HepG2 (cell line): Measurements from ENCODE around the gene FKBP5. TPM values are rescaled to one million over a fixed set of nuclear protein-coding genes. Genes with fewer than 3 reads are reported as not detected.

Source experiments
- CBX1 ChIP-seq: IDR thresholded peaks from one replicate; pipeline ENCODE4 v1.6.1; 2016; ENCODE audit warnings: antibody characterized with exemption, low read depth
- GLI4 ChIP-seq: sonication (generic); formaldehyde crosslinking; IDR thresholded peaks from 2 replicates; pipeline ENCODE4 v1.5.1; 2020; ENCODE audit warnings: missing genetic modification reagents, mild to moderate bottlenecking, moderate library complexity, borderline replicate concordance
- GMEB1 ChIP-seq: sonication (generic); formaldehyde crosslinking; IDR thresholded peaks from 2 replicates; pipeline ENCODE4 v1.5.1; 2020; ENCODE audit warnings: missing genetic modification reagents, mild to moderate bottlenecking, borderline replicate concordance
- HNF1B ChIP-seq: sonication (generic); formaldehyde crosslinking; IDR thresholded peaks from 2 replicates; pipeline ENCODE4 v1.5.1; 2020; ENCODE audit warnings: mild to moderate bottlenecking, moderate library complexity, missing genetic modification reagents
- HNRNPL ChIP-seq: fragments of 200-400 bp; formaldehyde crosslinking; IDR thresholded peaks from 2 replicates; pipeline ENCODE4 v1.6.1; 2017; ENCODE audit warnings: mild to moderate bottlenecking, low read depth, low read length
- HOMEZ ChIP-seq: IDR thresholded peaks from 2 replicates; pipeline ENCODE4 v1.6.1; 2016; ENCODE audit warnings: low read depth
- POLR2AphosphoS5 ChIP-seq: IDR thresholded peaks from 2 replicates; pipeline ENCODE4 v1.6.1; 2012; ENCODE audit warnings: low read depth, low read length
- TFE3 ChIP-seq: IDR thresholded peaks from 2 replicates; pipeline ENCODE4 v1.6.1; 2016
- YEATS4 ChIP-seq: sonication (generic); formaldehyde crosslinking; IDR thresholded peaks from 2 replicates; pipeline ENCODE4 v1.4.0; 2020; ENCODE audit warnings: missing genetic modification reagents, borderline replicate concordance
- ZFP91 ChIP-seq: sonication (generic); formaldehyde crosslinking; IDR thresholded peaks from 2 replicates; pipeline ENCODE4 v1.9.0; 2022; ENCODE audit warnings: missing genetic modification reagents, mild to moderate bottlenecking, borderline replicate concordance
- ZNF276 ChIP-seq: sonication (generic); formaldehyde crosslinking; IDR thresholded peaks from 2 replicates; pipeline ENCODE4 v1.4.0; 2020; ENCODE audit warnings: mild to moderate bottlenecking, low read depth, missing genetic modification reagents
- ZNF382 ChIP-seq: sonication (generic); formaldehyde crosslinking; IDR thresholded peaks from 2 replicates; pipeline ENCODE4 v1.5.0; 2020; ENCODE audit warnings: missing genetic modification reagents, mild to moderate bottlenecking, borderline replicate concordance
- ZNF83 ChIP-seq: sonication (generic); formaldehyde crosslinking; IDR thresholded peaks from 2 replicates; pipeline ENCODE4 v1.4.0; 2020; ENCODE audit warnings: missing genetic modification reagents, mild to moderate bottlenecking, borderline replicate concordance
- polyA plus RNA-seq, 8 experiments: library from polyadenylated mRNA; depleted of rRNA in 3 of 8; stranded (reverse) in 7 of 8; unstranded in 1 of 8; fragments of >200 nt; fragmentation: Illumina TruSeq in 4 of 8; extraction: Trizol in 4 of 8; gene quantifications; 2 replicates each; pipeline versions ENCODE4 v1.2.1 to v1.2.3, GENCODE V29; 2011 to 2016; ENCODE audit warnings: low read depth in 4 of 8, missing spikeins in 1 of 8, mixed read lengths in 1 of 8; ENCODE audit not compliant: insufficient read depth in 1 of 8
- total RNA-seq, 5 experiments: library from RNA; depleted of rRNA; stranded (reverse); fragments of >200 nt; fragmentation: Illumina TruSeq; extraction: Trizol; gene quantifications; 2 replicates each; pipeline ENCODE4 v1.2.3, GENCODE V29; 2016; ENCODE audit warnings: low read depth in 1 of 5

Gene FKBP5
- total and polyA plus RNA-seq, 2 of the 13 experiments (the other 11 are each of a cell fraction or from before 2014, with no cell fraction given): 8.0 to 17.4 TPM

- TF ChIP-seq HOMEZ (CRISPR knock-in tag): 0 out of 2 replicates have a peak, but pooled peaks have one; percentile 15
- TF ChIP-seq CBX1: no peak
- peak; percentile 65; the same call in 1 of the 2 replicates for TF ChIP-seq YEATS4 (CRISPR knock-in tag)
- TF ChIP-seq GLI4 (CRISPR knock-in tag): peak; percentile 85
- TF ChIP-seq POLR2AphosphoS5: peak; percentile 55
- TF ChIP-seq ZNF276 (CRISPR knock-in tag): no peak
- 0 out of 2 replicates have a peak, but pooled peaks have one; percentile 56 for TF ChIP-seq ZFP91 (CRISPR knock-in tag)
- TF ChIP-seq HNF1B (CRISPR knock-in tag): peak; percentile 95
- TF ChIP-seq HNRNPL: 0 out of 2 replicates have a peak, but pooled peaks have one; percentile 50
- TF ChIP-seq TFE3 (CRISPR knock-in tag): peak; percentile 84
- 0 out of 2 replicates have a peak, but pooled peaks have one; percentile 46 for TF ChIP-seq ZNF83 (CRISPR knock-in tag)
- TF ChIP-seq ZNF382 (CRISPR knock-in tag): no peak
- peak; percentile 62 for TF ChIP-seq GMEB1
These were observed at the start of gene FKBP5 (continued) for GRCh38 chr6:35688605-35689322.
